ENCODE results near the gene NXPE3. TPM values are rescaled to one million over a fixed set of nuclear protein-coding genes. Genes with fewer than 3 reads are reported as not detected.

Gene NXPE3
- polyA plus RNA-seq, 1 donor from 2014 or later = 6.6 TPM

GRCh38 chr3:101814835-101815234 lies 35.8 kb downstream of the NXPE3 start:
- Histone ChIP-seq H3K27me3 (ENCODE audit: insufficient read depth, low read depth, low read length) (no peaks in the 10 kb centered on the region), H3K4me2 (ENCODE audit: low read length) (no peak overlapping the region), H3K79me2 (replicated peaks; ENCODE audit: insufficient read depth, low read length) (no peaks in the 10 kb centered on the region), H3F3A (ENCODE audit: insufficient read depth, low read length, poor library complexity, severe bottlenecking) (no peaks in the 10 kb centered on the region), H3K9ac (ENCODE audit: low read length) (no peak overlapping the region), H3K4me3 (ENCODE audit: low read length) (no peak overlapping the region), H3K9me2 (ENCODE audit: insufficient read depth, low read length) (no peaks in the 10 kb centered on the region), H3K27ac (ENCODE audit: low read length) (no peak overlapping the region), H2AFZ (ENCODE audit: low read depth, low read length) (no peak overlapping the region), H3K9me3 (ENCODE audit: low read length) (no peaks in the 10 kb centered on the region), H3K36me3 (ENCODE audit: insufficient read depth, low read length) (no peaks in the 10 kb centered on the region), H4K20me1 (ENCODE audit: insufficient read depth) (no peaks in the 10 kb centered on the region)
- TF ChIP-seq REST (IDR thresholded peaks at IDR 0.05; ENCODE audit: borderline replicate concordance) = no peak
- no peak for TF ChIP-seq POLR2AphosphoS5 (IDR thresholded peaks at IDR 0.05)
- TF ChIP-seq TAF1 (IDR thresholded peaks at IDR 0.05; ENCODE audit: low read depth) = no peak
- no peak for TF ChIP-seq MXI1 (conservative IDR thresholded peaks at IDR 0.05; ENCODE audit: poor library complexity, severe bottlenecking)
- no peak for TF ChIP-seq EP300 (conservative IDR thresholded peaks at IDR 0.05; ENCODE audit: poor library complexity, severe bottlenecking)
- TF ChIP-seq EZH2 (IDR thresholded peaks at IDR 0.05; ENCODE audit: borderline replicate concordance, insufficient read depth, low read length, poor library complexity, severe bottlenecking) = no peak
- TF ChIP-seq RAD21 (conservative IDR thresholded peaks at IDR 0.05) = no peak
- TF ChIP-seq CTCF (IDR thresholded peaks at IDR 0.05; ENCODE audit: poor library complexity, severe bottlenecking) = no peak
- no peak for TF ChIP-seq SMC3 (conservative IDR thresholded peaks at IDR 0.05; ENCODE audit: poor library complexity)

- Histone ChIP-seq H3K79me2 (replicated peaks; ENCODE audit: insufficient read depth, low read length) (no peaks in the 10 kb centered on the region), H3K9me3 (ENCODE audit: low read length) (no peaks in the 10 kb centered on the region), H3K9me2 (ENCODE audit: insufficient read depth, low read length) (no peaks in the 10 kb centered on the region), H3K27ac (ENCODE audit: low read length) (no peak overlapping the region), H3K36me3 (ENCODE audit: insufficient read depth, low read length) (peaks cover 1% of the 10 kb centered on the region), H3F3A (ENCODE audit: insufficient read depth, low read length, poor library complexity, severe bottlenecking) (no peaks in the 10 kb centered on the region), H3K9ac (ENCODE audit: low read length) (no peak overlapping the region), H3K4me3 (ENCODE audit: low read length) (no peak overlapping the region), H3K27me3 (ENCODE audit: insufficient read depth, low read depth, low read length) (no peaks in the 10 kb centered on the region), H3K4me2 (ENCODE audit: low read length) (no peak overlapping the region), H4K20me1 (ENCODE audit: insufficient read depth) (no peaks in the 10 kb centered on the region), H2AFZ (ENCODE audit: low read depth, low read length) (no peak overlapping the region)
- no peak for TF ChIP-seq SMC3 (conservative IDR thresholded peaks at IDR 0.05; ENCODE audit: poor library complexity)
- TF ChIP-seq REST (IDR thresholded peaks at IDR 0.05; ENCODE audit: borderline replicate concordance) = no peak
Measured at GRCh38 chr3:101816215-101817149, 37.5 kb downstream of the NXPE3 start.
